NB4 (cell line): Measurements from ENCODE around the gene TLDC2.

Source experiments
- DNase-seq: peaks from one replicate; pipeline ENCODE4 v3.0.0; 2010; ENCODE audit warnings: low read depth
- H3K4me3 ChIP-seq: one replicate; pipeline ENCODE4 v1.5.1; 2011; ENCODE audit warnings: mild to moderate bottlenecking, low read depth, low read length, moderate library complexity
- MYC ChIP-seq: IDR thresholded peaks from 2 replicates; pipeline ENCODE4 v1.6.1; 2011; ENCODE audit warnings: low read depth, low read length
- POLR2A ChIP-seq: IDR thresholded peaks from 2 replicates; pipeline ENCODE4 v1.6.1; 2011; ENCODE audit warnings: mild to moderate bottlenecking; ENCODE audit not compliant: insufficient read length; ENCODE audit errors: extremely low read depth
- TF ChIP-seq, protein P1 (sequence below): IDR thresholded peaks from 2 replicates; pipeline ENCODE4 v1.6.1; 2011; ENCODE audit warnings: low read depth, low read length
- TF ChIP-seq, protein P2 (sequence below): IDR thresholded peaks from one replicate; pipeline ENCODE4 v1.5.1; 2012; ENCODE audit warnings: low read depth, low read length

TLDC2 gene

DNA sequence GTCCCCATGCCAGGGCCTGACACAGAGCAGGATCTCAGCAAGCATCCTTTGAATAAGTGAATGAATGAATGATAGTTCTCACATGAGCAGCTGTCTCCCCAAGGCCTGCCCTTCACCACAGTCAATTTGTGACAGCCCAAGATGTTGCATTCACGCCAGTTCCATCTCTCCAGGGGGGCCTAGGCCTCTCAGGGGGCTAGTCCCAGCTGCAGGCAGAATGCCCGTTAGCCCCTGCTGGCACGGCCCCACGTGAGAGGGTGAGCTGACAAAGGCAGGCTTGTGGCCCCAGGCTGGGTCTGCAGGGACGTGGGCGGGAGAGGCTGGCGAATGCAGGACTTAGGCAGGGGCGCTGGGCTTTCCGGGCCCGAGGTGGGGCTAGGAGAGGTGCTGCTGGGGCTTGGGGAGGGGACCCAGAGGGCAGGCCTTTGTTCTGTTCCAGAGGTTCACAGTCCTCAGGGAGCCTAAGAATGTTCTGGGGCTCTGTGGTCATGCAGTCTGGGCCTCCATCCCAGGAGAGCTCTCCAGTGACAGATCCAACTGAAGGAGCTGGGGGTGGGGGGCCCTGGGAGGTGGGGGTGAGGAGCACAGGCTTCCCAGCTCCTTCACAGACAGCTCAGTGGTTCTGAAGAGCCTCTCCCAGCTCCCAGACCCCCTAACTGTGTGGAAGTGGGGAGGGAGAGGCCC lies 30.5 kb upstream of the TLDC2 start:
- TF ChIP-seq POLR2A (no peak), MYC (no peak)
- TF ChIP-seq, protein P1, sequence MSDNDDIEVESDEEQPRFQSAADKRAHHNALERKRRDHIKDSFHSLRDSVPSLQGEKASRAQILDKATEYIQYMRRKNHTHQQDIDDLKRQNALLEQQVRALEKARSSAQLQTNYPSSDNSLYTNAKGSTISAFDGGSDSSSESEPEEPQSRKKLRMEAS = no peak
- TF ChIP-seq, protein P2, sequence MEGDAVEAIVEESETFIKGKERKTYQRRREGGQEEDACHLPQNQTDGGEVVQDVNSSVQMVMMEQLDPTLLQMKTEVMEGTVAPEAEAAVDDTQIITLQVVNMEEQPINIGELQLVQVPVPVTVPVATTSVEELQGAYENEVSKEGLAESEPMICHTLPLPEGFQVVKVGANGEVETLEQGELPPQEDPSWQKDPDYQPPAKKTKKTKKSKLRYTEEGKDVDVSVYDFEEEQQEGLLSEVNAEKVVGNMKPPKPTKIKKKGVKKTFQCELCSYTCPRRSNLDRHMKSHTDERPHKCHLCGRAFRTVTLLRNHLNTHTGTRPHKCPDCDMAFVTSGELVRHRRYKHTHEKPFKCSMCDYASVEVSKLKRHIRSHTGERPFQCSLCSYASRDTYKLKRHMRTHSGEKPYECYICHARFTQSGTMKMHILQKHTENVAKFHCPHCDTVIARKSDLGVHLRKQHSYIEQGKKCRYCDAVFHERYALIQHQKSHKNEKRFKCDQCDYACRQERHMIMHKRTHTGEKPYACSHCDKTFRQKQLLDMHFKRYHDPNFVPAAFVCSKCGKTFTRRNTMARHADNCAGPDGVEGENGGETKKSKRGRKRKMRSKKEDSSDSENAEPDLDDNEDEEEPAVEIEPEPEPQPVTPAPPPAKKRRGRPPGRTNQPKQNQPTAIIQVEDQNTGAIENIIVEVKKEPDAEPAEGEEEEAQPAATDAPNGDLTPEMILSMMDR = no peak

DNA sequence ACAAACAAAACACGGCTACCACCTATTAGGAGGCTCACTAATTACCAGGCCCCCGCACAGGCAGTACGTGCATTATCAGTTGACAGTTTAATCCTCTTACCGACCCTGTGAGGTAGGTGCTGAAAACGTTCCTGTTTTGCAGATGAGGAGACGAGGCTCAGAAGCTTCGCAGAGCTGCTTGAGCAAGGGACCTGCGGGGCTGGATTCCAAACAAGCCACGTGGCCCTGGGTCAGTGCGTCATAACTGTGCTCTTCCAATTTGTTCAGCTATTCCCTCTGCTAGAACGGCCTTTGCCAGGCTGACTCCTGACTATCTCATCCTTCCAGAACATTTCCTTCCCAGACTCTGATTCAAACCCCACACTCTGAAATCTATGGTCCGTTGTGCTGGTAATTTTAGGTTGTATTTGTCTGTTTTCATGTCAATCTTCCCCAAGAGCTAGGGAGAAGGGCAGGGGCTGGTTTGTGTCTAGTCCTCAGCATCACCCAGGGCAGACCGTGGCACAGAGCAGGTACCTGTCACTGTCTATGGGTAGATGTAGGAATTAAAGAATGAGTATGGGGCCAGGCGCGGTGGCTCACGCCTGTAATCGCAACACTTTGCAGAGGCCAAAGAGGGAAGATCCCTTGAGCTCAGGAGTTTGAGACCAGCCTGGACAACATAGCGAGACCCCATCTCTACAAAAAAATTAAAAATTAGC lies 28.8 kb upstream of the TLDC2 start:
- H3K4me3 ChIP-seq = no peak overlapping the region
- no peak for DNase-seq
- TF ChIP-seq, protein P2 = no peak
- TF ChIP-seq MYC (no peak), POLR2A (no peak)
- TF ChIP-seq, protein P1 = no peak

More for the DNA sequence above, 30.5 kb upstream of the TLDC2 start:
- DNase-seq = no peak
- H3K4me3 ChIP-seq = no peak overlapping the region

DNA sequence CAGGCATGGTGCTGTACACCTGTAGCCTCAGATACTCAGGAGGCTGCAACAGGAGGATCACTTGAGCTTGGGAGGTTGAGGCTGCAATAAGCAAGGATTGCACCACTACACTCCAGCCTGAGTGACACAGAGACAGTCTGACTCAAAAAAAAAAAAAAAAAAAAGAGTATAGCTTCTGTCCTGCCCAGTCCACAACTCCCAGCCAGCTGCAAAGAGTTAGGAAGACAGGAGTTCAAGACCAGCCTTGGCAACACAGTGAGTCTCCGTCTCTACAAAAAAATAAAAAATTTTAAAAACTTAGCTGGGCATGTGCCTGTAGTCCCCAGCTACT lies 28.3 kb upstream of the TLDC2 start:
- H3K4me3 ChIP-seq = no peak overlapping the region
- no peak for DNase-seq
- TF ChIP-seq, protein P2 = no peak
- TF ChIP-seq POLR2A = no peak
- TF ChIP-seq, protein P1 = no peak
- no peak for TF ChIP-seq MYC

DNA sequence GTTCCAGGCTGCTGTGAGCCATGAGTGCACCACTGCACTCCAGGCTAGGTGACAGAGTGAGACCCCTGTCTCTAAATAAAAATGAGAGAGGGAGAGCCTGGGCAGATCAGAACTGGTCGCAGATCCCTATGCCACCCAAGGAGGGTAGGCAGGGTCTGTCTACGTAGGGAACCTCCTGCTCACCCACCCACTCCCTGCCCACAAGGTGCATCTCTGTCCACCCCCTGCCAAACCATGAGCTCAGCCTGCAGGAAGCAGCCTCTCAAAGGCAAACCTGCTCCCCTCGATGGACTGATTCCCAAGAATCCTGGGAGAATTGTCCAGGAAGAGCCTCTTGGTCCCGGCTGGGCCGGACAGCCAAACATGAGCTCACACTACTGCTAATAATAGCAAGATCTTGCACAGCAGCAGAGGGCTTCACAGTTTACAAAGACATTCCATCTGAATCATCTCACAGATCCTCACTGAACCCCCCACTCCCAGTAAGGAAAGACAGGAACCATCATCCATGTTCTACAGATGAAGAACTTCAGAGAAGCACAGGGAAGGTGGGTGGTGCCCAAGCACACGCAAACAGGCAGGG lies 27.8 kb upstream of the TLDC2 start:
- H3K4me3 ChIP-seq = no peak overlapping the region
- DNase-seq = no peak
- TF ChIP-seq POLR2A (no peak), MYC (no peak)
- TF ChIP-seq, protein P1 = no peak
- TF ChIP-seq, protein P2 = no peak

DNA sequence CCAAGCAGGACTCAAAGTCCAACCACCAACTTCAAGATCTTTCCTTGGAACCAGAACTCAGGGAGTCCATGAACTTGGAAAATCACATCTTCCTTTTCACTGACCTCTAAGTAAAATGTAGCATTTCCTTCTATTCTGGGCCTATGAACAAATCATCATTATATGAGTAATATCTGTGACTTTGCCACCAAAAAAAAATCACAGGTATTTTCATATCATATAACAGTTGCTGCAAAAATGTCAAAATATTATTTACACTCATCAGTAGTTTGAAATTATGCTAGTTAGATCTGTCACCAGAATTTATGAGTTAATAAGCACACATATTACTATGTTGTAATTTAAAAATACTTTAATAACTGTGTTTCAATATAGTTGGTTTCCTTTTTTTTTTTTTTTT lies 27.3 kb upstream of the TLDC2 start:
- no peak for DNase-seq
- H3K4me3 ChIP-seq = no peak overlapping the region
- TF ChIP-seq POLR2A (no peak), MYC (no peak)
- TF ChIP-seq, protein P1 = no peak
- TF ChIP-seq, protein P2 = no peak
